ENCODE measurements around the gene TSGA10. TPM values are rescaled to one million over a fixed set of nuclear protein-coding genes. Genes with fewer than 3 reads are reported as not detected.

Gene TSGA10
- total RNA-seq, 4 donors from 2014 or later, result 0.40 to 5.8 (median 1.5) TPM

DNA sequence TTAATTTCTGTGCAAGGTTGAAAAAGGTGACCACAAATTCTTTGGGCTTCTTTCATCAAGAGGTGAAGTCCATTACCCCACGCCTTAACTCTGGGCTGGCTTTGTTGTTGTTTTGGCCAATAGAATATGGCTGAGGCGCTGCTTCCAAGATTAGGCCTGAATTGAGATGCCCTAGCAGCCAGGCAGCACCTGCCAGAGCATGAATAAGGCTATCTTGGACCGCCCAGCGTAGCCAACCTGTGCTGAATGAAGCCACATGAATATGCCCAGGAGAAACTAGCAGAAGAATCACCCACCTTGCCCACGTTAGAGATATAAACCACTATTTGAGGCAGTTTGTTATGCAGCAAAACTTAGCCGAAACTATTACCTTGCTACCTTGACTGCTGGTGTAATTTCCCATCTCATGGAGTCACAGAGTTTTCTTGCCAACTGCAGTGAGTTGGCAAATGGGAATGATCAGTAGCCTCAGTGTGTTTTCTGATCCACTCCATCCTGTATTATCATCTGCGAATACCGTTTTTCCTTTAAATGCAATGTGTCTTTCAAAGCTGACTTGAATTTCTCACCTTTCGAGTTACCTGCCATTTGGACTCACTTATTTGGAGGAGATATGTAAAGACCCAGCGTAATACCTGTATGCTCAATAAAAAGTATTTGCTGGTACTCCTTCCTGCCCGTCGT lies 679 bp downstream of the TSGA10 start:
- peak in 1 of 2 donors; percentile 28 for DNase-seq
- Histone ChIP-seq H3K27me3 (no peaks in the 10 kb centered on the region), H3K4me3 (peak overlapping the region; percentile 61 to 92 (median 86)), H3K36me3 (peaks cover 0 to 6% of the 10 kb centered on the region in 2 donors), H3K9me3 (no peaks in the 10 kb centered on the region), H3K4me1 (peaks cover 20 to 36% of the 10 kb centered on the region in 2 donors), H3K27ac (peak overlapping the region; percentile 86 to 99 (median 94))
- ATAC-seq, result peak; percentile 46 to 52
- in situ Hi-C loops (cut with MboI; ENCODE audit: low sequenced_read_pairs in 4 of 4), result no loop called here
- intact Hi-C loops (cut with DNase I; ENCODE audit: low total_unique reads), result loop anchor here (1.0 to 10.0 kb wide), 5 partner anchors 13 to 549 kb away; partner anchors contain the start of genes C2orf15, COA5, EIF5B and MGAT4A
- no peak for TF ChIP-seq POLR2A (IDR thresholded peaks at IDR 0.05)
- TF ChIP-seq, protein P1, sequence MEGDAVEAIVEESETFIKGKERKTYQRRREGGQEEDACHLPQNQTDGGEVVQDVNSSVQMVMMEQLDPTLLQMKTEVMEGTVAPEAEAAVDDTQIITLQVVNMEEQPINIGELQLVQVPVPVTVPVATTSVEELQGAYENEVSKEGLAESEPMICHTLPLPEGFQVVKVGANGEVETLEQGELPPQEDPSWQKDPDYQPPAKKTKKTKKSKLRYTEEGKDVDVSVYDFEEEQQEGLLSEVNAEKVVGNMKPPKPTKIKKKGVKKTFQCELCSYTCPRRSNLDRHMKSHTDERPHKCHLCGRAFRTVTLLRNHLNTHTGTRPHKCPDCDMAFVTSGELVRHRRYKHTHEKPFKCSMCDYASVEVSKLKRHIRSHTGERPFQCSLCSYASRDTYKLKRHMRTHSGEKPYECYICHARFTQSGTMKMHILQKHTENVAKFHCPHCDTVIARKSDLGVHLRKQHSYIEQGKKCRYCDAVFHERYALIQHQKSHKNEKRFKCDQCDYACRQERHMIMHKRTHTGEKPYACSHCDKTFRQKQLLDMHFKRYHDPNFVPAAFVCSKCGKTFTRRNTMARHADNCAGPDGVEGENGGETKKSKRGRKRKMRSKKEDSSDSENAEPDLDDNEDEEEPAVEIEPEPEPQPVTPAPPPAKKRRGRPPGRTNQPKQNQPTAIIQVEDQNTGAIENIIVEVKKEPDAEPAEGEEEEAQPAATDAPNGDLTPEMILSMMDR (IDR thresholded peaks at IDR 0.05 in 4 of 5, conservative IDR thresholded peaks at IDR 0.05 in 1 of 5), result no peak

DNA sequence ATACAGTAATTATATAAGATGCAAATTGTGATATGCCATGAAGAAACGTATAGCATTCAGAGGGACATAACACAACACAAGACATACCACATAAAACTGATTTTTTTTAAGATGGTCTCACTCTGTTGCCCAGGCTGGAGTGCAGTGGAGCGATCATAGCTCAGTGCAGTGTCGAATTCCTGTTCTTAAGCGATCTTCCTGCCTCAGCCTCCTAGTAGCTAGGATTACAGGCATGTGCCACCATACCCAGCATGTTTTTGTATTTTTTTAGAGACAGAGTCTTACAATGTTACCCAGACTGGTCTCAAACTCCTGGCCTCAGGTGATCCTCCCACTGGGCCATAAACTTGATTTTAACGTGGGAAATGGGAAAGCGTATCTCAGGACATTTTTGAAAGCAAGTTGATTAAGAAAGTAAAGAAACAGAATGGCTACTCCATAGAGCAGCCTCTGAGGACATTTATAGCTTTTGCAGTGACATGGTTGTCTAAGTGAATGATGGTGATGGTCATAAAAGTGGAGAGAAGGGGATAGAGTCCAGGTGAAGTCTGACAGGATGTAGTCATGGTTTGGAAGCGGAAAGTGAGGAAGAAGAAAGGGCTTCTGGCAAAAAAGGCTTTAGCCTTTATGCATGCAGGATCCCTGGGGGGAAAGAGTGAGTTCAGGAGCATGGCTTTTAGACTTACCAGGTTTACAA lies 2.4 kb downstream of the TSGA10 start:
- no peak overlapping the region for H3K4me3 ChIP-seq
- H3K9me3 ChIP-seq, result no peaks in the 10 kb centered on the region
- no peaks in the 10 kb centered on the region for H3K27me3 ChIP-seq
- DNase-seq (no peak), ATAC-seq (no peak)
- TF ChIP-seq, protein P1 (IDR thresholded peaks at IDR 0.05 in 4 of 5, conservative IDR thresholded peaks at IDR 0.05 in 1 of 5), result no peak
- H3K27ac ChIP-seq, result no peak overlapping the region
- in situ Hi-C loops (cut with MboI; ENCODE audit: low sequenced_read_pairs in 4 of 4), result no loop called here
- H3K4me1 ChIP-seq, result peaks cover 20 to 36% of the 10 kb centered on the region in 2 donors
- H3K36me3 ChIP-seq, result no peaks in the 10 kb centered on the region
- intact Hi-C loops (cut with DNase I; ENCODE audit: low total_unique reads), result loop anchor here (10.0 kb wide), 2 partner anchors 418 to 548 kb away; partner anchors contain the start of genes COA5, MGAT4A and UNC50

- ATAC-seq, result no peak
- no peak overlapping the region for H3K4me3 ChIP-seq
- TF ChIP-seq, protein P1 (IDR thresholded peaks at IDR 0.05 in 4 of 5, conservative IDR thresholded peaks at IDR 0.05 in 1 of 5), result no peak
- TF ChIP-seq POLR2A (IDR thresholded peaks at IDR 0.05), result no peak
- intact Hi-C loops (cut with DNase I; ENCODE audit: low total_unique reads) (loop anchor here (10.0 kb wide), 2 partner anchors 416 to 546 kb away; partner anchors contain the start of genes COA5, MGAT4A and UNC50), in situ Hi-C loops (cut with MboI; ENCODE audit: low sequenced_read_pairs in 4 of 4) (no loop called here)
- H3K4me1 ChIP-seq, result peaks cover 14 to 30% of the 10 kb centered on the region in 2 donors
- H3K27ac ChIP-seq, result no peak overlapping the region
- DNase-seq, result no peak
- H3K27me3 ChIP-seq, result no peaks in the 10 kb centered on the region
- H3K9me3 ChIP-seq, result no peaks in the 10 kb centered on the region
- H3K36me3 ChIP-seq, result no peaks in the 10 kb centered on the region
These were observed 4.0 kb downstream of the TSGA10 start for GRCh38 chr2:99150706-99151105.

DNA sequence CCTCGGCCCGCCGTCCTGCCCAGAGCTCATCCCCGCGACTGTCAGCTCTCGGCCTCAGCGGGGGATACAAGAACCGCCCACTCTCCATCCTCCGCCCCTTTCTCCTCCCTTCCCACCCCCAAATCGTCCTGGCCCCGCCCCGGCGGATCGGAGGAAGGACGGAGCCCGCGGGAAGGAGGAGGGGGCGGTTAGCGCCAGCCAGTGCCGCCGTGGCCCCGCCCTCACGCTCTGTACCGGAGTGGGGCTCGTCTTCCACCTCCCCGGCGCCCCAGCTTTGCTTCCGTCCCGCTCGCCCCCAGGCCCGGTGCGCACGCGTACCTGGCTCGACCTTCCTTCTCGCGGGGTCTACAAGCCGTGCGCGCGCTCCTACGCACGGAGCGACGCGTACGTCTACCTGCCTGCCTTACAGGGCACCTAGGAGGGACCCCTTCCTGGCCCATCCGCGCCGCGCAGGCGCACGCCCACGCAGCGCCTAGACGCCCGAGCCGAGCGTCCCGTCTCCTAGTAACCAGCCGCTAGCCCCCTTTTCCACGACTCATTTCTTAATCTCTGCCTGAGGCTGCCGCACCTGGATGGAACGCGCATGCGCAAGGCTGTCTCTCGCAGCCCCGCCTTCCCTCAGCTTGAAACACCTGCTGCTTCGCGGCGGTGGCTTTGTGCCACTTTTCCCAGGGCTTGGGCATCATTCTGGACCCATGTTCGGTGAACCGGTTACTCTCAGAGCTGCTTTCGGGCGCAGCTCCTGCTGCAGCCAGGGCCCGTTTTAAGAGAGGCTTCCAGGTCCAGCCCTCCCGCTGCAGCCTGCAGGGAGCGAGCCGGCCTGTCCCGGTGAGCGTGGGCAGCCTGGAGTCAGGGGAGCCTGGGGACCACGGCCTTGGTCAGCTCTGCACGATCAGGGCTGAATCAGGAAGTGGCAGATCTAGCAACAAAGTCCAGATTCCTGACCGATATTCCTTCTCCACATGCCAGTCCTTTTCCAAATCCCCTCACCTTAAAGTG lies 13.3 kb downstream of the TSGA10 start, which contains the start of gene C2orf15:
TSS of gene C2orf15 (plus strand) at position 598 of the 999 bp plus-strand sequence. CDS start 8,852 bp downstream, outside the sequence.
- Histone ChIP-seq H3K9me3 (no peaks in the 10 kb centered on the region), H3K4me3 (peak within 1 kb of the TSS; percentile 80 to 98 (median 88)), H3K36me3 (no peaks in the 10 kb centered on the region), H3K4me1 (peaks cover 4 to 11% of the 10 kb centered on the region in 2 donors), H3K27me3 (no peaks in the 10 kb centered on the region), H3K27ac (peak within 1 kb of the TSS; percentile 78 to 81 (median 79))
- DNase-seq, result peak; percentile 82 to 86
- peak; percentile 10 to 73 for TF ChIP-seq POLR2A (IDR thresholded peaks at IDR 0.05)
- TF ChIP-seq, protein P1 (IDR thresholded peaks at IDR 0.05 in 4 of 5, conservative IDR thresholded peaks at IDR 0.05 in 1 of 5), result no peak
- ATAC-seq, result peak; percentile 96 to 97
- in situ Hi-C loops (cut with MboI; ENCODE audit: low sequenced_read_pairs in 4 of 4) (no loop called here), intact Hi-C loops (cut with DNase I; ENCODE audit: low total_unique reads) (loop anchor here (1.0 to 2.0 kb wide), 3 partner anchors 13 to 349 kb away; partner anchors contain the start of genes LIPT1, MITD1, MRPL30 and REV1)

Data from gastrocnemius medialis (tissue), 4 donors.